Large intestine (tissue), 3 donors: ENCODE data around the gene UBXN1. TPM values are rescaled to one million over a fixed set of nuclear protein-coding genes. Genes with fewer than 3 reads are reported as not detected.
"Not testable (repeated sequence)": the region's sequence is repeated elsewhere in the genome, so short reads cannot be mapped to it uniquely, and the experiment has no call there.

Experiments used
- DNase-seq, 2 donors: peaks; one replicate each; pipeline versions ENCODE4 v3.0.0 to v3.0.0-alpha.2; 2013
- H3K27ac ChIP-seq: one replicate; pipeline ENCODE4 v1.5.1; 2013; ENCODE audit warnings: low read length
- H3K27me3 ChIP-seq: 2 replicates; pipeline ENCODE4 v1.6.1; 2013; ENCODE audit warnings: low read length; ENCODE audit not compliant: control insufficient read depth, insufficient read depth
- H3K36me3 ChIP-seq: 2 replicates; pipeline ENCODE4 v1.6.1; 2013; ENCODE audit warnings: low read length; ENCODE audit not compliant: control insufficient read depth, insufficient read depth
- H3K4me1 ChIP-seq: one replicate; pipeline ENCODE4 v1.6.1; 2013; ENCODE audit warnings: low read length; ENCODE audit not compliant: control insufficient read depth, insufficient read depth
- H3K4me3 ChIP-seq: one replicate; pipeline ENCODE4 v1.5.1; 2013; ENCODE audit warnings: low read length
- H3K9me3 ChIP-seq: one replicate; pipeline ENCODE4 v1.6.1; 2013; ENCODE audit warnings: mild to moderate bottlenecking, low read depth, low read length, moderate library complexity; ENCODE audit not compliant: control insufficient read depth
- WGBS: methylation state at CpG from one replicate; pipeline ENCODE4 v1.1.5; 2013; ENCODE audit warnings: low lambda C conversion rate; ENCODE audit not compliant: insufficient coverage; 5-methylcytosine and 5-hydroxymethylcytosine counted together
- polyA plus RNA-seq: library from polyadenylated mRNA; unstranded; fragments of 120-200 nt; gene quantifications from one replicate; pipeline ENCODE4 v1.2.1, GENCODE V29; 2013

Gene UBXN1
- polyA plus RNA-seq, 1 donor, result 146 TPM

GRCh38 chr11:62709247-62710000 is 30.6 kb upstream of the UBXN1 start:
- H3K36me3 ChIP-seq, result peaks cover 29% of the 10 kb centered on the region
- peaks cover 72% of the 10 kb centered on the region for H3K4me1 ChIP-seq
- no peaks in the 10 kb centered on the region for H3K27me3 ChIP-seq
- no CpG with 5 or more reads among the region's 47 CpGs for WGBS
- H3K9me3 ChIP-seq, result no peaks in the 10 kb centered on the region
- H3K27ac ChIP-seq, result peak overlapping the region; percentile 85
- DNase-seq, result peak; percentile 98 to 99
- peak overlapping the region; percentile 69 for H3K4me3 ChIP-seq

- H3K4me1 ChIP-seq, result peaks cover 66% of the 10 kb centered on the region
- peaks cover 25% of the 10 kb centered on the region for H3K36me3 ChIP-seq
- DNase-seq, result no peak
- H3K27me3 ChIP-seq, result no peaks in the 10 kb centered on the region
- peak overlapping the region; percentile 85 for H3K27ac ChIP-seq
- WGBS, result no CpG with 5 or more reads among the region's 7 CpGs
- H3K4me3 ChIP-seq, result peak overlapping the region; percentile 69
- no peaks in the 10 kb centered on the region for H3K9me3 ChIP-seq
Observed at GRCh38 chr11:62708793-62709192, 29.9 kb upstream of the UBXN1 start.

GRCh38 chr11:62708392-62708791 is 29.5 kb upstream of the UBXN1 start:
- Histone ChIP-seq H3K27ac (peak overlapping the region; percentile 85), H3K36me3 (peaks cover 25% of the 10 kb centered on the region), H3K4me1 (peaks cover 62% of the 10 kb centered on the region), H3K4me3 (peak overlapping the region; percentile 69), H3K9me3 (no peaks in the 10 kb centered on the region), H3K27me3 (no peaks in the 10 kb centered on the region)
- WGBS, result no CpG with 5 or more reads among the region's 5 CpGs
- DNase-seq, result no peak

GRCh38 chr11:62707277-62707861 is 28.5 kb upstream of the UBXN1 start, which contains the start of the genes BSCL2 and GNG3:
Gene BSCL2, minus strand, starts transcription at chr11:62707424. Its CDS starts 229 bp downstream, at chr11:62707195.
Gene GNG3, plus strand, starts transcription at chr11:62707676. Its CDS starts 620 bp downstream, at chr11:62708296.
- Histone ChIP-seq H3K9me3 (no peaks in the 10 kb centered on the region), H3K27ac (peak within 1 kb of the TSS; percentile 85), H3K27me3 (no peaks in the 10 kb centered on the region), H3K4me3 (peak within 1 kb of the TSS; percentile 55), H3K36me3 (peaks cover 22% of the 10 kb centered on the region), H3K4me1 (peaks cover 54% of the 10 kb centered on the region)
- WGBS, result no CpG with 5 or more reads among the region's 10 CpGs
- DNase-seq, result peak in 1 of 2 donors; percentile 45

GRCh38 chr11:62706850-62707247 is 28.0 kb upstream of the UBXN1 start:
- no peaks in the 10 kb centered on the region for H3K9me3 ChIP-seq
- H3K27me3 ChIP-seq, result no peaks in the 10 kb centered on the region
- DNase-seq, result no peak
- whole genome bisulfite sequencing, result no CpG with 5 or more reads among the region's 8 CpGs
- peaks cover 20% of the 10 kb centered on the region for H3K36me3 ChIP-seq
- H3K4me1 ChIP-seq, result peaks cover 49% of the 10 kb centered on the region
- peak overlapping the region; percentile 55 for H3K4me3 ChIP-seq
- peak overlapping the region; percentile 74 for H3K27ac ChIP-seq

GRCh38 chr11:62705880-62706849 is 27.3 kb upstream of the UBXN1 start:
- no peaks in the 10 kb centered on the region for H3K9me3 ChIP-seq
- peak; percentile 90 to 92 for DNase-seq
- H3K27me3 ChIP-seq, result no peaks in the 10 kb centered on the region
- H3K36me3 ChIP-seq, result peaks cover 20% of the 10 kb centered on the region
- H3K4me1 ChIP-seq, result peaks cover 44% of the 10 kb centered on the region
- H3K27ac ChIP-seq, result peak overlapping the region; percentile 81
- 0% methylated on average over 2 of the region's 73 CpGs for WGBS
- H3K4me3 ChIP-seq, result peak overlapping the region; percentile 90

GRCh38 chr11:62705413-62705812 is 26.5 kb upstream of the UBXN1 start:
- no CpG with 5 or more reads among the region's 7 CpGs for WGBS
- Histone ChIP-seq H3K27ac (peak overlapping the region; percentile 81), H3K4me3 (peak overlapping the region; percentile 90), H3K36me3 (peaks cover 17% of the 10 kb centered on the region), H3K9me3 (no peaks in the 10 kb centered on the region), H3K27me3 (no peaks in the 10 kb centered on the region), H3K4me1 (peaks cover 42% of the 10 kb centered on the region)
- peak in 1 of 2 donors; percentile 37 for DNase-seq

- WGBS, result no CpG with 5 or more reads among the region's 4 CpGs
Observed at GRCh38 chr11:62703921-62704320, 25.0 kb upstream of the UBXN1 start.

GRCh38 chr11:62702246-62702645 is 23.4 kb upstream of the UBXN1 start:
- WGBS, result no CpG with 5 or more reads among the region's 11 CpGs
- no peaks in the 10 kb centered on the region for H3K9me3 ChIP-seq
- H3K4me1 ChIP-seq, result peaks cover 19% of the 10 kb centered on the region
- H3K4me3 ChIP-seq, result no peak overlapping the region
- no peak for DNase-seq
- no peak overlapping the region for H3K27ac ChIP-seq
- no peaks in the 10 kb centered on the region for H3K27me3 ChIP-seq
- H3K36me3 ChIP-seq, result peaks cover 11% of the 10 kb centered on the region

More at GRCh38 chr11:62703921-62704320, 25.0 kb upstream of the UBXN1 start:
- H3K4me1 ChIP-seq, result peaks cover 35% of the 10 kb centered on the region
- not testable (repeated sequence) for H3K27me3 ChIP-seq, DNase-seq, H3K9me3 ChIP-seq, H3K27ac ChIP-seq, H3K4me3 ChIP-seq
- H3K36me3 ChIP-seq, result peaks cover 13% of the 10 kb centered on the region
